ENCODE measurements around the gene MYO3A.

DNA sequence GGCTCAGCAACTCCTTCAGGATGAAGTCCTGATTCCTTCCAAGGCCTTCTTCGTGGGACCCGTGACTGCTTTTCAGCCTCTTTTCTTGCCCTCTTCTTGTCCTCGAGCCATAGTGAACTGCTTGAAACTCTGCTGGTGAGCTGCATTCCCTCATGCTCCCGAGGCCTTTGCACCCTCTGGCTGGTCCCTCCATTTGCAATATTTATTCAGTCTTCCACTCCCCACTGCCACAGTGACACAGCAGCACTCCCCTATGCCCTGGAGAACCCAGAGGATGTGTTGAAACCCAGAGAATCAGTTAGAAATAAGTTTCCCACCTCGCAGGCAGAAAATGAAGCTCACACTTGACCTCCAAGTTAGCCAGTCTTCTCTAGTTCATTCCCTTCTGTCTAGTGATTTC is 260.2 kb downstream of the MYO3A start:
- TF ChIP-seq, protein P1, sequence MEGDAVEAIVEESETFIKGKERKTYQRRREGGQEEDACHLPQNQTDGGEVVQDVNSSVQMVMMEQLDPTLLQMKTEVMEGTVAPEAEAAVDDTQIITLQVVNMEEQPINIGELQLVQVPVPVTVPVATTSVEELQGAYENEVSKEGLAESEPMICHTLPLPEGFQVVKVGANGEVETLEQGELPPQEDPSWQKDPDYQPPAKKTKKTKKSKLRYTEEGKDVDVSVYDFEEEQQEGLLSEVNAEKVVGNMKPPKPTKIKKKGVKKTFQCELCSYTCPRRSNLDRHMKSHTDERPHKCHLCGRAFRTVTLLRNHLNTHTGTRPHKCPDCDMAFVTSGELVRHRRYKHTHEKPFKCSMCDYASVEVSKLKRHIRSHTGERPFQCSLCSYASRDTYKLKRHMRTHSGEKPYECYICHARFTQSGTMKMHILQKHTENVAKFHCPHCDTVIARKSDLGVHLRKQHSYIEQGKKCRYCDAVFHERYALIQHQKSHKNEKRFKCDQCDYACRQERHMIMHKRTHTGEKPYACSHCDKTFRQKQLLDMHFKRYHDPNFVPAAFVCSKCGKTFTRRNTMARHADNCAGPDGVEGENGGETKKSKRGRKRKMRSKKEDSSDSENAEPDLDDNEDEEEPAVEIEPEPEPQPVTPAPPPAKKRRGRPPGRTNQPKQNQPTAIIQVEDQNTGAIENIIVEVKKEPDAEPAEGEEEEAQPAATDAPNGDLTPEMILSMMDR (IDR thresholded peaks at IDR 0.05) = no peak
- no peak for TF ChIP-seq POLR2A (IDR thresholded peaks at IDR 0.05)

Data from uterus (tissue), 2 donors.